Stomach (tissue), 9 donors: ENCODE data around the gene KRTAP26-1. TPM values are rescaled to one million over a fixed set of nuclear protein-coding genes. Genes with fewer than 3 reads are reported as not detected.

ENCODE experiments used
- DNase-seq, 2 donors: peaks; one replicate each; pipeline versions ENCODE4 v3.0.0 to v3.0.0-alpha.2; 2013 to 2019
- H3K27ac ChIP-seq, 5 donors: fragments of 200-600 bp in 4 of 5; sonication (generic) in 4 of 5; one replicate each; pipeline ENCODE4 v1.5.1; 2013 to 2019; ENCODE audit warnings: mild to moderate bottlenecking in 1 of 5, moderate library complexity in 1 of 5
- H3K27me3 ChIP-seq, 3 donors: fragments of 200-600 bp; sonication (generic); one replicate each; pipeline ENCODE4 v1.5.1; 2017 to 2019; ENCODE audit warnings: mixed run types in 1 of 3
- H3K36me3 ChIP-seq, 4 donors: fragments of 200-600 bp; sonication (generic); 1 replicate in 3 of 4; 2 replicates in 1 of 4; pipeline ENCODE4 v1.5.1; 2016 to 2019
- H3K4me1 ChIP-seq, 4 donors: fragments of 200-600 bp; sonication (generic); one replicate each; pipeline ENCODE4 v1.5.1; 2016 to 2019
- H3K4me3 ChIP-seq, 4 donors: fragments of 200-600 bp; sonication (generic) in 3 of 4; one replicate each; pipeline ENCODE4 v1.5.1; 2016 to 2019; ENCODE audit warnings: mild to moderate bottlenecking in 1 of 4
- H3K9me3 ChIP-seq, 4 donors: fragments of 200-600 bp; sonication (generic); one replicate each; pipeline ENCODE4 v1.5.1; 2016 to 2019
- EP300 ChIP-seq: sonication (generic); formaldehyde crosslinking; IDR thresholded peaks from one replicate; pipeline ENCODE4 v1.6.1; 2017; ENCODE audit warnings: antibody characterized with exemption
- POLR2A ChIP-seq, 4 donors: fragments of 450-650 bp; IDR thresholded peaks; one replicate each; pipeline ENCODE4 v1.6.1; 2016; ENCODE audit warnings: antibody characterized with exemption in 4 of 4, control low read depth in 2 of 4, mild to moderate bottlenecking in 1 of 4, moderate library complexity in 1 of 4
- POLR2AphosphoS5 ChIP-seq, 3 donors: sonication (generic); formaldehyde crosslinking; IDR thresholded peaks; one replicate each; pipeline ENCODE4 v1.6.1; 2016; ENCODE audit warnings: antibody characterized with exemption in 3 of 3
- WGBS, 5 donors: extraction: QIAGEN DNeasy Blood & Tissue Kit in 3 of 5; methylation state at CpG; one replicate each; pipeline versions ENCODE4 v1.1.5 to v1.1.7; 2013 to 2018; 5-methylcytosine and 5-hydroxymethylcytosine counted together
- intact Hi-C: fragments of 100-400 bp; cut with DNase I; formaldehyde crosslinking; loops from one replicate; pipeline ENCODE4 v1.15.1; 2023; ENCODE audit warnings: low total_unique reads
- polyA plus RNA-seq, 3 donors: library from polyadenylated mRNA; stranded (reverse); fragments of 200-250 nt; gene quantifications; one replicate each; pipeline ENCODE4 v1.2.3, GENCODE V29; 2013
- total RNA-seq, 5 donors: library from RNA; depleted of rRNA; stranded (reverse); fragments of >200 nt; gene quantifications; one replicate each; pipeline versions ENCODE4 v1.1.0 to v1.2.3, GENCODE V29; 2014 to 2016
- TF ChIP-seq, protein P1 (sequence below), 7 experiments: fragments of 450-650 bp in 4 of 7; fragments of 200-600 bp in 3 of 7; sonication (generic) in 3 of 7; IDR thresholded peaks; one replicate each; pipeline ENCODE4 v1.5.1; 2016 to 2019; ENCODE audit warnings: antibody characterized with exemption in 7 of 7, control low read depth in 2 of 7, mild to moderate bottlenecking in 1 of 7
- donor health status: healthy with polysubstance abuse.
- donor health status: Bipolar disorder and iron deficiency.
- donor health status: healthy.

Gene KRTAP26-1
- total and polyA plus RNA-seq, 8 donors, result not detected

DNA sequence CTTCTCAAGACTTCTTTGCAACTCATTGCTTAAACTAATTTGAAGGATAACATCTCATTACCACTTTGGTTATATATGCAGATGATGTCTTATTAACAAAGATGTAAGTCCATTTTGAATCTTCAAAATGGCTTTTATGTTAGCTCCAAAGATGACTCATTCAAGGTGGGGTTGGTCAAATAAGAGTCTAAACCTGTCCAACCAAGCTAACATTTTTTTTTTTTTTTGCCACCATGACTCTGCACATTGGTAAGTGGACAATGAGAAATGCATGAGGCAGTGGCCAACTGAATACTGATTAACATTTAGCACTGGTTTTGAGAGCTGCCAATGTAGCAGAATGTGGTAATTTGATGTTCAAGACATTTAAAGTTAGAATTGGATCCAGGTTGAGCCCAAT is 17.7 kb upstream of the KRTAP26-1 start:
- no peak for DNase-seq
- Histone ChIP-seq H3K9me3 (no peaks in the 10 kb centered on the region), H3K27me3 (no peaks in the 10 kb centered on the region), H3K4me1 (no peaks in the 10 kb centered on the region), H3K36me3 (no peaks in the 10 kb centered on the region), H3K4me3 (no peak overlapping the region), H3K27ac (no peak overlapping the region)
- TF ChIP-seq, protein P1, sequence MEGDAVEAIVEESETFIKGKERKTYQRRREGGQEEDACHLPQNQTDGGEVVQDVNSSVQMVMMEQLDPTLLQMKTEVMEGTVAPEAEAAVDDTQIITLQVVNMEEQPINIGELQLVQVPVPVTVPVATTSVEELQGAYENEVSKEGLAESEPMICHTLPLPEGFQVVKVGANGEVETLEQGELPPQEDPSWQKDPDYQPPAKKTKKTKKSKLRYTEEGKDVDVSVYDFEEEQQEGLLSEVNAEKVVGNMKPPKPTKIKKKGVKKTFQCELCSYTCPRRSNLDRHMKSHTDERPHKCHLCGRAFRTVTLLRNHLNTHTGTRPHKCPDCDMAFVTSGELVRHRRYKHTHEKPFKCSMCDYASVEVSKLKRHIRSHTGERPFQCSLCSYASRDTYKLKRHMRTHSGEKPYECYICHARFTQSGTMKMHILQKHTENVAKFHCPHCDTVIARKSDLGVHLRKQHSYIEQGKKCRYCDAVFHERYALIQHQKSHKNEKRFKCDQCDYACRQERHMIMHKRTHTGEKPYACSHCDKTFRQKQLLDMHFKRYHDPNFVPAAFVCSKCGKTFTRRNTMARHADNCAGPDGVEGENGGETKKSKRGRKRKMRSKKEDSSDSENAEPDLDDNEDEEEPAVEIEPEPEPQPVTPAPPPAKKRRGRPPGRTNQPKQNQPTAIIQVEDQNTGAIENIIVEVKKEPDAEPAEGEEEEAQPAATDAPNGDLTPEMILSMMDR (IDR thresholded peaks at IDR 0.05), result no peak
- no peak for TF ChIP-seq POLR2A (IDR thresholded peaks at IDR 0.05)
- TF ChIP-seq EP300, result no peak
- no peak for TF ChIP-seq POLR2AphosphoS5 (IDR thresholded peaks at IDR 0.05)
- intact Hi-C loops, result loop anchor here (10.0 kb wide), 1 partner anchor 737 kb away; no protein-coding TSS in a partner anchor

DNA sequence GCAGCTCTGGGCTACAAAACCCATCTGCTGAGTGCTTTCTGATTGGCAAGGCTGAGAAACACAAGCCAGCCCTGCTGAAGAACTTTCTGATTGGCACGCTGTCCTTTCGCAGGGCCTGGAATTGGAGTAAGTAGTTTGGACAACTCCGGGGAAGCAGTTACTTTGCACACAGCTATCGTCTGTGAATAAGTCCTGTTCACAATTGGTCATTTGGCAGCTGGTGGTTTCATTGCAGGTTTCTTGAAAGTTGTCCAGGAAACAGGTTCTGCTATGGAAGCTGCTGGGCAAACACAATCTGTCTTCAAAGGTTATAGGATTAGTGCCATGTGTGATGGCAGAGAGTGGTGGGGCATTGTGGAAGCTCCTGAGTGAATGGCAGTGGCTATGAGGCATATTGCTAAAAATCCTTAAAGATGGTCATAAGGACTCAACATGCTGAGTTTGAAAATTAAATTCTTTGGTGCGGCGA is 17.2 kb upstream of the KRTAP26-1 start, which contains the start of gene KRTAP27-1:
TSS of gene KRTAP27-1 (minus strand) at position 419 of the 469 bp plus-strand sequence. CDS start at position 393, 26 bp downstream.
- Histone ChIP-seq H3K4me1 (no peaks in the 10 kb centered on the region), H3K27me3 (no peaks in the 10 kb centered on the region), H3K36me3 (no peaks in the 10 kb centered on the region), H3K27ac (no peak within 1 kb of the TSS), H3K9me3 (no peaks in the 10 kb centered on the region), H3K4me3 (no peak within 1 kb of the TSS)
- TF ChIP-seq EP300 (no peak), POLR2A (IDR thresholded peaks at IDR 0.05) (no peak), POLR2AphosphoS5 (IDR thresholded peaks at IDR 0.05) (no peak)
- TF ChIP-seq, protein P1 (IDR thresholded peaks at IDR 0.05), result no peak
- intact Hi-C loops, result loop anchor here (10.0 kb wide), 1 partner anchor 737 kb away; no protein-coding TSS in a partner anchor
- DNase-seq, result no peak
- 80 to 94% (median 93%) methylated on average over 6 of the region's 6 CpGs for WGBS, 5 donors

DNA sequence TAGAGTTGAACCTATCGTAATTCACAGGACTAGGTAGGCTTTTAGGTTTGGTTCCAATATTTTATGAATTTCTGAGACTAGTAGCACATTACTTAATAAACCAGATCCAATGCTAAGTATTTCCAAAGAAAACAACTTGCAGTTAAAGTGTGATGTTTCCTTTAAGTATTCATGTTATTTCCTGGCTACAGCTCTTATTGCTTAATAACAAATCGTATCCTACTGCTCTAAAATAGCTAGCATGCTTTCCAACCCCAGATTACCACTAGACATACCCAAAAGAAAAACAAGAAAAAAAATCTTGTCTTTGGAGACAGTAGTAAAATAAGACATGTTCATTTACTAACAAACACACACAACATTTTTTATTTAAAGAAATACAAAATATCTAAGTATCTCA is 16.5 kb upstream of the KRTAP26-1 start:
- DNase-seq, result no peak
- no peaks in the 10 kb centered on the region for H3K4me1 ChIP-seq
- no peaks in the 10 kb centered on the region for H3K27me3 ChIP-seq
- WGBS, 5 donors, result 63 to 73% (median 65%) methylated on average over 2 of the region's 2 CpGs
- no peaks in the 10 kb centered on the region for H3K9me3 ChIP-seq
- H3K4me3 ChIP-seq, result no peak overlapping the region
- intact Hi-C loops, result loop anchor here (10.0 kb wide), 1 partner anchor 738 kb away; no protein-coding TSS in a partner anchor
- H3K36me3 ChIP-seq, result no peaks in the 10 kb centered on the region
- TF ChIP-seq, protein P1 (IDR thresholded peaks at IDR 0.05), result no peak
- TF ChIP-seq POLR2A (IDR thresholded peaks at IDR 0.05) (no peak), POLR2AphosphoS5 (IDR thresholded peaks at IDR 0.05) (no peak), EP300 (no peak)
- H3K27ac ChIP-seq, result no peak overlapping the region

DNA sequence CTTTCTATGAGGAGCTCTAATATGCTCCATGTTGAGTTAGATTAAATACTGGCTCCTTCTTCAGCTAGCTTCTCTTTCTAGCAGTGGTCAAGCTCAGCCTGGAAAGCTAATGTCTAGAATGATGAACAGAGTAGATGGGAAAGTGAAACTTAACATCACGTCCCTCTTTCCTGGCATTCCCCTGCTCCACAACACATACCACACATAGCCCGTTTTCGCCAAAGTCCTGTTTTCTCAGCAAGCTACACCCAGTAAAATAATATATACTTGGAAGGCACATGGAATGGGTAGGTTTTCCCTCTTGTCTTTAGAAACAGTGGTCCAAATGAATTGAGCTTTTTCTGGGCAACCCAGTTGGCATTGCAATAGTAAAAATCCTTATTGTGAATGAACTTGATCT is 13.6 kb upstream of the KRTAP26-1 start:
- no peak overlapping the region for H3K4me3 ChIP-seq
- no peaks in the 10 kb centered on the region for H3K4me1 ChIP-seq
- no peak overlapping the region for H3K27ac ChIP-seq
- TF ChIP-seq POLR2AphosphoS5 (IDR thresholded peaks at IDR 0.05) (no peak), EP300 (no peak), POLR2A (IDR thresholded peaks at IDR 0.05) (no peak)
- TF ChIP-seq, protein P1 (IDR thresholded peaks at IDR 0.05), result no peak
- WGBS, 5 donors, result 68 to 93% (median 89%) methylated on average over 3 of the region's 3 CpGs
- H3K27me3 ChIP-seq, result no peaks in the 10 kb centered on the region
- intact Hi-C loops, result loop anchor here (10.0 kb wide), 1 partner anchor 741 kb away; no protein-coding TSS in a partner anchor
- no peaks in the 10 kb centered on the region for H3K36me3 ChIP-seq
- DNase-seq, result no peak
- H3K9me3 ChIP-seq, result no peaks in the 10 kb centered on the region
